ENCODE results near the gene PKMYT1. TPM values are rescaled to one million over a fixed set of nuclear protein-coding genes. Genes with fewer than 3 reads are reported as not detected.

The PKMYT1 gene
- total RNA-seq, 1 donor from 2014 or later = 0.98 TPM

GRCh38 chr16:2975161-2975795 lies 5.0 kb downstream of the PKMYT1 start:
- DNase-seq (ENCODE audit: low spot score) (no peak), ATAC-seq (no peak)

- DNase-seq (ENCODE audit: low spot score) = no peak
- ATAC-seq = no peak
Measured at GRCh38 chr16:2974319-2975056, 5.8 kb downstream of the PKMYT1 start.

- ATAC-seq (no peak), DNase-seq (ENCODE audit: low spot score) (no peak)
Measured at GRCh38 chr16:2973605-2974318, 6.5 kb downstream of the PKMYT1 start.

- DNase-seq (ENCODE audit: low spot score) (no peak), ATAC-seq (no peak)
Measured at GRCh38 chr16:2973093-2973492, 7.2 kb downstream of the PKMYT1 start.

- DNase-seq (ENCODE audit: low spot score) (no peak), ATAC-seq (no peak)
Measured at GRCh38 chr16:2971985-2972784, 8.1 kb downstream of the PKMYT1 start.

- no peak for ATAC-seq
- no peak for DNase-seq (ENCODE audit: low spot score)
Measured at GRCh38 chr16:2971134-2971984, 8.9 kb downstream of the PKMYT1 start.

GRCh38 chr16:2970563-2970962 lies 9.7 kb downstream of the PKMYT1 start:
- ATAC-seq (no peak), DNase-seq (ENCODE audit: low spot score) (no peak)

- ATAC-seq (peak; percentile 8), DNase-seq (ENCODE audit: low spot score) (no peak)
Measured at GRCh38 chr16:2969545-2970521, 10.4 kb downstream of the PKMYT1 start.

- peak; percentile 90 for ATAC-seq
- peak; percentile 89 for DNase-seq (ENCODE audit: low spot score)
Measured at GRCh38 chr16:2968738-2969544, 11.3 kb downstream of the PKMYT1 start, which contains the start of gene PAQR4. Gene PAQR4 (plus strand): TSS chr16:2969348. CDS start chr16:2969675, 327 bp downstream.

- DNase-seq (ENCODE audit: low spot score) (no peak), ATAC-seq (no peak)
Measured at GRCh38 chr16:2968368-2968737, 11.9 kb downstream of the PKMYT1 start.

- no peak for DNase-seq (ENCODE audit: low spot score)
Measured at GRCh38 chr16:2967721-2968161, 12.5 kb downstream of the PKMYT1 start.

GRCh38 chr16:2967211-2967631 lies 13.0 kb downstream of the PKMYT1 start:
- ATAC-seq (no peak), DNase-seq (ENCODE audit: low spot score) (no peak)

More at GRCh38 chr16:2967721-2968161, 12.5 kb downstream of the PKMYT1 start:
- no peak for ATAC-seq

GRCh38 chr16:2966808-2967191 lies 13.4 kb downstream of the PKMYT1 start:
- no peak for ATAC-seq

GRCh38 chr16:2966043-2966807 lies 14.0 kb downstream of the PKMYT1 start:
- peak; percentile 45 for DNase-seq (ENCODE audit: low spot score)

More at GRCh38 chr16:2966808-2967191, 13.4 kb downstream of the PKMYT1 start:
- no peak for DNase-seq (ENCODE audit: low spot score)

GRCh38 chr16:2964475-2965336 lies 15.5 kb downstream of the PKMYT1 start:
- peak; percentile 45 for DNase-seq (ENCODE audit: low spot score)

More at GRCh38 chr16:2966043-2966807, 14.0 kb downstream of the PKMYT1 start:
- no peak for ATAC-seq

More at GRCh38 chr16:2964475-2965336, 15.5 kb downstream of the PKMYT1 start:
- ATAC-seq = no peak
